Progenitor cell of endocrine pancreas (in vitro differentiated cells): Measurements from ENCODE around the gene MED8. TPM values are rescaled to one million over a fixed set of nuclear protein-coding genes. Genes with fewer than 3 reads are reported as not detected.

Experiments used
- DNase-seq: peaks from one replicate; pipeline ENCODE4 v3.0.0; 2021; ENCODE audit warnings: low spot score; ENCODE audit not compliant: unreplicated experiment
- H3K27ac Mint-ChIP-seq: 2 replicates; pipeline ENCODE4 v1.8.0; 2021; ENCODE audit warnings: mild to moderate bottlenecking, moderate library complexity, mixed read lengths
- H3K27me3 Mint-ChIP-seq: 2 replicates; pipeline ENCODE4 v1.8.0; 2021; ENCODE audit warnings: mixed read lengths
- H3K36me3 Mint-ChIP-seq: 2 replicates; pipeline ENCODE4 v1.8.0; 2022; ENCODE audit warnings: mixed read lengths; ENCODE audit not compliant: insufficient read depth
- H3K4me1 Mint-ChIP-seq: 2 replicates; pipeline ENCODE4 v1.8.0; 2021; ENCODE audit warnings: low read depth, mixed read lengths
- H3K4me3 Mint-ChIP-seq: 2 replicates; pipeline ENCODE4 v1.8.0; 2021; ENCODE audit warnings: low read depth, mild to moderate bottlenecking, moderate library complexity, mixed read lengths
- H3K9me3 Mint-ChIP-seq: 2 replicates; pipeline ENCODE4 v1.8.0; 2021; ENCODE audit warnings: low read depth, mixed read lengths
- total RNA-seq: library from RNA; stranded (reverse); gene quantifications from 2 replicates; pipeline ENCODE4 v1.2.1, GENCODE V29; 2021
- TF ChIP-seq, protein P1 (sequence below): fragments of 200-600 bp; sonication (generic); IDR thresholded peaks from one replicate; pipeline ENCODE4 v1.5.0; 2021; ENCODE audit warnings: antibody characterized with exemption, mild to moderate bottlenecking; ENCODE audit not compliant: unreplicated experiment

MED8 gene
- total RNA-seq, 1 donor from 2014 or later: 30.2 TPM

DNA sequence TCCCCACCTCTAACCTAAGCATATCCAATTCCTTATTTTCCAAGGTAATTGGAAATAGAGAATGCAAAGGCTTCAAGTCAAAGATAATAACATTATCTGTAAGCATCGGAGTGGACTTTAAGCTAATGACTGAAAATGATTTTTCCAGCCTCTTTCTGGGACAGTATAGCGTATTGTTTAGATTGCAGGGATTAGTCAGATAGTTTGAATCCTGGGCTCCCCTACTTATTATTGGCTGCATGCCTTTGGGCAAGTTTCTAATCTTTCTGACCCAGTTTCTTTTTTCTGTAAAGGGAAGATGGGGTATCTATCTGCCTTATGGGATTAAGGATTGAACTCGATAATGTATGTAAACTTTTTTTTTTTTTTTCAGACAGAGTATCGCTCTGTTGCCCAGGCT lies 32.3 kb downstream of the MED8 start:
- H3K27ac Mint-ChIP-seq: no peak overlapping the region
- peak overlapping the region; percentile 21 for H3K4me3 Mint-ChIP-seq
- H3K9me3 Mint-ChIP-seq: no peaks in the 10 kb centered on the region
- DNase-seq: no peak
- peaks cover 33% of the 10 kb centered on the region for H3K4me1 Mint-ChIP-seq
- peaks cover 10% of the 10 kb centered on the region for H3K36me3 Mint-ChIP-seq
- TF ChIP-seq, protein P1, sequence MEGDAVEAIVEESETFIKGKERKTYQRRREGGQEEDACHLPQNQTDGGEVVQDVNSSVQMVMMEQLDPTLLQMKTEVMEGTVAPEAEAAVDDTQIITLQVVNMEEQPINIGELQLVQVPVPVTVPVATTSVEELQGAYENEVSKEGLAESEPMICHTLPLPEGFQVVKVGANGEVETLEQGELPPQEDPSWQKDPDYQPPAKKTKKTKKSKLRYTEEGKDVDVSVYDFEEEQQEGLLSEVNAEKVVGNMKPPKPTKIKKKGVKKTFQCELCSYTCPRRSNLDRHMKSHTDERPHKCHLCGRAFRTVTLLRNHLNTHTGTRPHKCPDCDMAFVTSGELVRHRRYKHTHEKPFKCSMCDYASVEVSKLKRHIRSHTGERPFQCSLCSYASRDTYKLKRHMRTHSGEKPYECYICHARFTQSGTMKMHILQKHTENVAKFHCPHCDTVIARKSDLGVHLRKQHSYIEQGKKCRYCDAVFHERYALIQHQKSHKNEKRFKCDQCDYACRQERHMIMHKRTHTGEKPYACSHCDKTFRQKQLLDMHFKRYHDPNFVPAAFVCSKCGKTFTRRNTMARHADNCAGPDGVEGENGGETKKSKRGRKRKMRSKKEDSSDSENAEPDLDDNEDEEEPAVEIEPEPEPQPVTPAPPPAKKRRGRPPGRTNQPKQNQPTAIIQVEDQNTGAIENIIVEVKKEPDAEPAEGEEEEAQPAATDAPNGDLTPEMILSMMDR: no peak
- H3K27me3 Mint-ChIP-seq: no peaks in the 10 kb centered on the region

DNA sequence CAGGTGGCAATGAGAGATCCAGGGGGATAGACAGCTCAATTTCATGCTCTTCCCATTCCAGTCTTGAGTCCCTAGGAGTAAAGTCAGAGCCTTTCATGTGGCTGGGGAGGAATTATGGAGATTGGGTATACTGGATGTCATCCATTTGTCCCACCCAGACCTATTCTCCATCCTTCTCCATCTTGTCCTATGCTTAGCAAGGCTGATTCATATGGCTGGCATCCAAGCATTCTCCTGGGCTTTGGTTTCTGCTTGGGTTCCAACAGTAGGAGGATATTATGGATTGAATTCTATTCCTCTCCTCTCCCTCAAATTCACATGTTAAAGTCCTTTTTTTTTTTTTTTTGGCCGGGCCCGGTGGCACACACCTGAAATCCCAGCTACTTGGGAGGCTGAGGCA lies 34.7 kb downstream of the MED8 start:
- no peak overlapping the region for H3K27ac Mint-ChIP-seq
- no peaks in the 10 kb centered on the region for H3K27me3 Mint-ChIP-seq
- peaks cover 37% of the 10 kb centered on the region for H3K4me1 Mint-ChIP-seq
- H3K4me3 Mint-ChIP-seq: no peak overlapping the region
- DNase-seq: no peak
- TF ChIP-seq, protein P1: no peak
- no peaks in the 10 kb centered on the region for H3K36me3 Mint-ChIP-seq
- no peaks in the 10 kb centered on the region for H3K9me3 Mint-ChIP-seq

DNA sequence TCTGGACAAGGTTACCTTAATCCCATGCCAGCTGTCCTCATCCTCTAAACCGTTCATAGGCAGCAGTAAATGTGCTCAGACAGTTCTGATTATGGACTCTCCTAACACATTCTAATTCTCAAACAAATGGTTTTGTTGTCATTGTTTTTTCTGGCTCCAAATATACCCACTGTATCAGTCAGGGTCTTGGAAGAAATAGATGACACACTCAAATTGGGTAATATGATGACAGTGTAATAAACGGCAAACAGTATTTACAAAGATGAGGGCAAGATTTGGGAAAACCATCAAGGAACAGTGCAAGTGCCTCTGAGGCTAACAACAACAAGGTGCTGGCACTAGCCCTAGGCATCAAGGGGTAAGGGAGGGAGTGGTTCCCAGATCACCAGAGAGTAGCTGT lies 35.1 kb downstream of the MED8 start:
- Mint-ChIP-seq H3K27ac (no peak overlapping the region), H3K9me3 (no peaks in the 10 kb centered on the region), H3K4me3 (no peak overlapping the region), H3K27me3 (no peaks in the 10 kb centered on the region), H3K4me1 (peaks cover 37% of the 10 kb centered on the region), H3K36me3 (no peaks in the 10 kb centered on the region)
- no peak for DNase-seq
- TF ChIP-seq, protein P1: no peak

DNA sequence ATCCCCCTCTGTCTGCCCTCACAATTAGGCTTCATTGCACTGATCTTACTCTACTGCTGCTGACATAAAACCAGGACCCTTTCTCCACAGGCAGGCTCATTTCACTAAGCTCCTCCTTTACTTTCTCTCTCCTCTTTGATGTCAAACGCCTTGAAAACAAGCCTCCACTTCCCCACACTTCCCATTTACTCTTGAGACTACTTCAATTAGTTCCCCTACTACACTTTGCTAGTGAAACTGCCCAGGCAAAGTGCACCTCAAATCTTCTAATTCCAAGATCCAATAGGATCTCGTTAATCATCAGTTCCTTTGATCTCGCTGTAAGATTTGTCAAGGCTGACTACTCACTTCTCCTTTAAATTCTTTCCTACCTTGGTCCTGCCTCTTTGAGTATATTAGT lies 36.7 kb downstream of the MED8 start:
- Mint-ChIP-seq H3K36me3 (no peaks in the 10 kb centered on the region), H3K9me3 (no peaks in the 10 kb centered on the region), H3K27me3 (no peaks in the 10 kb centered on the region), H3K27ac (no peak overlapping the region), H3K4me1 (peaks cover 40% of the 10 kb centered on the region), H3K4me3 (no peak overlapping the region)
- DNase-seq: no peak
- TF ChIP-seq, protein P1: no peak

DNA sequence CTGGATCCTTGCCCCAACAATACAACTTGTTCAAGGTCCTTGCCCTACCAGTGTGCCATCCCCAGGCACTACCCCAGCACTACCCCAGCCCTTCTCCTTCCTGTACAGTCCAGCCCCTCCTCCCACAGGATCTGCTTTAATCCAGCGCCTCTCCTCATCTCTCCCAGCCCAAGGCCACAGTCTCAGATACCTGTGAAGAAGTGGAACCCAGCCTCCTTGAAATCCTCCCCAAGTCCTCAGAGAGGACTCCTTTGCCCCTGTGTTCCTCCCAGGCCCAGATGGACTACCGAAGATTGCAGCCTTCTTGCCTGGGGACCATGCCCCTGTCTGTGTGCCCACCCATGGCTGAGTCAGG lies 37.3 kb downstream of the MED8 start:
- H3K36me3 Mint-ChIP-seq: no peaks in the 10 kb centered on the region
- H3K27ac Mint-ChIP-seq: peak overlapping the region; percentile 75
- H3K4me1 Mint-ChIP-seq: peaks cover 38% of the 10 kb centered on the region
- DNase-seq: no peak
- H3K4me3 Mint-ChIP-seq: no peak overlapping the region
- H3K27me3 Mint-ChIP-seq: no peaks in the 10 kb centered on the region
- TF ChIP-seq, protein P1: no peak
- no peaks in the 10 kb centered on the region for H3K9me3 Mint-ChIP-seq
